ENCODE data around the gene SLIT1.

DNA sequence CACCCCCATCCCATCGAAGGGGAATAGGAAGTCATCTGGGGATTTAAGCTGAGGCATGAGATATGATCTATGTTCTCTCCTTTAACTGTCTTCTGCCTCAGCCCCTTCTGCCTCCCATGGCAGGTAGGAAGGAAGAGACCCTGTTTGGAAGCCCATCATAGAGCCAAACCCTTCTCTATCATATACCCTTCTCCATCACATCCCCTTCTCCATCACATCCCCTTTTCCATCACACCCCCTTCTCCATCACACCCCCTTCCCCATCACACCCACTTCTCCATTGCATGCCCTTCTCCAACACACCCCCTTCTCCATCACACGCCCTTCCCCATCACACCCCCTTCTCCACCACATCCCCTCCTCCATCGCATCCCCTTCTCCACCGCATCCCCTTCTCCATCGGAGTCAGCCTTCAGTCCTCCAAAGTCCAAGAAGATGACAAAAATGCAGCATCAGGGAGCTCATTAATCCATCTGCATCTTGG, 7.2 kb upstream of the SLIT1 start:
- TF ChIP-seq, protein P1, sequence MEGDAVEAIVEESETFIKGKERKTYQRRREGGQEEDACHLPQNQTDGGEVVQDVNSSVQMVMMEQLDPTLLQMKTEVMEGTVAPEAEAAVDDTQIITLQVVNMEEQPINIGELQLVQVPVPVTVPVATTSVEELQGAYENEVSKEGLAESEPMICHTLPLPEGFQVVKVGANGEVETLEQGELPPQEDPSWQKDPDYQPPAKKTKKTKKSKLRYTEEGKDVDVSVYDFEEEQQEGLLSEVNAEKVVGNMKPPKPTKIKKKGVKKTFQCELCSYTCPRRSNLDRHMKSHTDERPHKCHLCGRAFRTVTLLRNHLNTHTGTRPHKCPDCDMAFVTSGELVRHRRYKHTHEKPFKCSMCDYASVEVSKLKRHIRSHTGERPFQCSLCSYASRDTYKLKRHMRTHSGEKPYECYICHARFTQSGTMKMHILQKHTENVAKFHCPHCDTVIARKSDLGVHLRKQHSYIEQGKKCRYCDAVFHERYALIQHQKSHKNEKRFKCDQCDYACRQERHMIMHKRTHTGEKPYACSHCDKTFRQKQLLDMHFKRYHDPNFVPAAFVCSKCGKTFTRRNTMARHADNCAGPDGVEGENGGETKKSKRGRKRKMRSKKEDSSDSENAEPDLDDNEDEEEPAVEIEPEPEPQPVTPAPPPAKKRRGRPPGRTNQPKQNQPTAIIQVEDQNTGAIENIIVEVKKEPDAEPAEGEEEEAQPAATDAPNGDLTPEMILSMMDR (IDR thresholded peaks at IDR 0.05) = no peak
- no peak for TF ChIP-seq POLR2A (IDR thresholded peaks at IDR 0.05)
